ENCODE results near the gene MEIKIN. TPM values are rescaled to one million over a fixed set of nuclear protein-coding genes. Genes with fewer than 3 reads are reported as not detected.

Gene MEIKIN
- total and polyA plus RNA-seq, 2 of the 8 experiments (the other 6 are each of a cell fraction or from before 2014, with no cell fraction given), result not detected

- Histone ChIP-seq H2BK5ac (ENCODE audit: low read depth, low read length) (no peak overlapping the region), H2AK5ac (ENCODE audit: low read depth, low read length) (no peak overlapping the region), H3K4me2 (ENCODE audit: insufficient read depth in 1 of 2, low read depth in 2 of 2, low read length in 2 of 2) (no peak overlapping the region), H2BK20ac (ENCODE audit: low read length) (no peak overlapping the region), H3K9ac (replicated peaks in 1 of 4; ENCODE audit: extremely low read depth in 1 of 4, low read depth in 3 of 4, low read length in 3 of 4) (no peak overlapping the region), H3K56ac (replicated peaks; ENCODE audit: insufficient read length, low read depth, low read length) (no peak overlapping the region), H3K4me3 (ENCODE audit: extremely low read depth in 1 of 4, insufficient read depth in 2 of 4, low read depth in 3 of 4, low read length in 4 of 4) (no peak overlapping the region), H2BK120ac (replicated peaks; ENCODE audit: low read depth, low read length) (no peak overlapping the region), H3K14ac (ENCODE audit: insufficient read length) (no peak overlapping the region), H3K27ac (ENCODE audit: low read depth, low read length) (no peak overlapping the region), H3K79me2 (ENCODE audit: control insufficient read depth in 1 of 2, insufficient read depth in 2 of 2, low read length in 2 of 2) (no peaks in the 10 kb centered on the region), H2BK15ac (ENCODE audit: low read length) (no peak overlapping the region), H4K20me1 (replicated peaks in 1 of 2; ENCODE audit: control insufficient read depth in 1 of 2, insufficient read depth in 2 of 2, low read length in 2 of 2) (no peaks in the 10 kb centered on the region), H4K91ac (replicated peaks; ENCODE audit: insufficient read length, low read length) (no peak overlapping the region), H3K79me1 (ENCODE audit: low read depth, low read length) (no peaks in the 10 kb centered on the region), H3K4me1 (replicated peaks in 1 of 4; ENCODE audit: control insufficient read depth in 3 of 4, insufficient read depth in 4 of 4, low read length in 3 of 4) (0 out of 7 replicates have a peak, but pooled peaks cover 0 to 2% (median 0%) of the 10 kb centered on the region in 4 experiments), H4K8ac (ENCODE audit: extremely low read depth, insufficient read depth, low read length) (no peak overlapping the region), H3K27me3 (replicated peaks in 1 of 4; ENCODE audit: control insufficient read depth in 3 of 4, extremely low read depth in 1 of 4, insufficient read depth in 3 of 4, low read length in 3 of 4) (no peaks in the 10 kb centered on the region), H2BK12ac (ENCODE audit: low read depth, low read length) (no peak overlapping the region), H3K18ac (ENCODE audit: extremely low read depth, low read length) (no peak overlapping the region), H3K36me3 (ENCODE audit: control insufficient read depth in 2 of 4, insufficient read depth in 4 of 4, low read length in 3 of 4) (no peaks in the 10 kb centered on the region), H2AFZ (ENCODE audit: low read length) (no peak overlapping the region), H3K23me2 (ENCODE audit: low read depth, low read length) (no peaks in the 10 kb centered on the region), H4K5ac (ENCODE audit: insufficient read length, low read depth, low read length) (no peak overlapping the region), H3K9me3 (ENCODE audit: insufficient read depth in 2 of 2, low read depth in 1 of 2, low read length in 1 of 2) (no peaks in the 10 kb centered on the region), H3K4ac (replicated peaks; ENCODE audit: insufficient read length, low read depth, low read length) (no peak overlapping the region), H3K23ac (ENCODE audit: insufficient read length) (no peak overlapping the region)
- CTCF ChIA-PET (ENCODE audit: partially characterized antibody), result interaction anchor here (0.6 to 6.7 kb wide), 21 partner anchors 8 to 256 kb away, joined by 3 to 157 read pairs (median 4); partner anchors contain the start of genes ACSL6, FNIP1 and IL3
- FAIRE-seq (no peak), DNase-seq (ENCODE audit: low read depth in 1 of 2, low spot score in 2 of 2) (no peak)
- POLR2A ChIA-PET (ENCODE audit: partially characterized antibody), result interaction anchor here (0.6 to 1.6 kb wide), 2 partner anchors 14 to 198 kb away, joined by 3 to 7 read pairs; partner anchors contain the start of gene FNIP1
- WGBS, 2 experiments (ENCODE audit: extremely low coverage in 1 of 2, insufficient coverage in 1 of 2, insufficient read length in 1 of 2, insufficient replicate concordance in 2 of 2, low coverage in 1 of 2, low lambda C conversion rate in 2 of 2, missing lambda C conversion rate in 1 of 2), result 56% methylated on average over 3 of the region's 3 CpGs; no CpG with 5 or more reads in 1 of the 2 experiments
- peak; percentile 86 to 87 for TF ChIP-seq RAD21 (IDR thresholded peaks at IDR 0.05 in 1 of 2, conservative IDR thresholded peaks at IDR 0.05 in 1 of 2; ENCODE audit: low read depth in 2 of 2, low read length in 2 of 2)
- TF ChIP-seq TBP (IDR thresholded peaks at IDR 0.05; ENCODE audit: low read depth, low read length), result no peak
- no peak for TF ChIP-seq BRCA1 (IDR thresholded peaks at IDR 0.05; ENCODE audit: low read depth, low read length)
- TF ChIP-seq, protein P1, sequence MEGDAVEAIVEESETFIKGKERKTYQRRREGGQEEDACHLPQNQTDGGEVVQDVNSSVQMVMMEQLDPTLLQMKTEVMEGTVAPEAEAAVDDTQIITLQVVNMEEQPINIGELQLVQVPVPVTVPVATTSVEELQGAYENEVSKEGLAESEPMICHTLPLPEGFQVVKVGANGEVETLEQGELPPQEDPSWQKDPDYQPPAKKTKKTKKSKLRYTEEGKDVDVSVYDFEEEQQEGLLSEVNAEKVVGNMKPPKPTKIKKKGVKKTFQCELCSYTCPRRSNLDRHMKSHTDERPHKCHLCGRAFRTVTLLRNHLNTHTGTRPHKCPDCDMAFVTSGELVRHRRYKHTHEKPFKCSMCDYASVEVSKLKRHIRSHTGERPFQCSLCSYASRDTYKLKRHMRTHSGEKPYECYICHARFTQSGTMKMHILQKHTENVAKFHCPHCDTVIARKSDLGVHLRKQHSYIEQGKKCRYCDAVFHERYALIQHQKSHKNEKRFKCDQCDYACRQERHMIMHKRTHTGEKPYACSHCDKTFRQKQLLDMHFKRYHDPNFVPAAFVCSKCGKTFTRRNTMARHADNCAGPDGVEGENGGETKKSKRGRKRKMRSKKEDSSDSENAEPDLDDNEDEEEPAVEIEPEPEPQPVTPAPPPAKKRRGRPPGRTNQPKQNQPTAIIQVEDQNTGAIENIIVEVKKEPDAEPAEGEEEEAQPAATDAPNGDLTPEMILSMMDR (IDR thresholded peaks at IDR 0.05; ENCODE audit: control extremely low read depth in 1 of 3, insufficient read depth in 1 of 3, low read depth in 1 of 3, low read length in 3 of 3), result peak in 2 of 3 experiments; percentile 53 to 64; a peak in 3 of 4 replicates
- TF ChIP-seq SIRT6 (IDR thresholded peaks at IDR 0.05; ENCODE audit: low read length), result no peak
- TF ChIP-seq HDAC6 (IDR thresholded peaks at IDR 0.05; ENCODE audit: low read depth, low read length), result no peak
- TF ChIP-seq CTBP2 (IDR thresholded peaks at IDR 0.05; ENCODE audit: borderline replicate concordance, insufficient read depth, insufficient read length, low read length), result no peak
- TF ChIP-seq ASH2L (IDR thresholded peaks at IDR 0.05; ENCODE audit: low read length), result no peak
- no peak for TF ChIP-seq SP4 (IDR thresholded peaks at IDR 0.05; ENCODE audit: low read length)
- TF ChIP-seq POU5F1 (IDR thresholded peaks at IDR 0.05; ENCODE audit: low read depth, low read length), result no peak
Measured at GRCh38 chr5:131810510-131811249, 134.8 kb downstream of the MEIKIN start.
